HepG2 (cell line): Measurements from ENCODE around the gene IFNLR1. TPM values are rescaled to one million over a fixed set of nuclear protein-coding genes. Genes with fewer than 3 reads are reported as not detected.

Experiments used
- CSRNP2 ChIP-seq: sonication (generic); formaldehyde crosslinking; conservative IDR thresholded peaks from 2 replicates; pipeline ENCODE4 v1.8.0; 2022; ENCODE audit warnings: low read depth, missing genetic modification reagents
- ELK4 ChIP-seq: sonication (generic); formaldehyde crosslinking; IDR thresholded peaks from 2 replicates; pipeline ENCODE4 v1.9.0; 2021; ENCODE audit warnings: missing genetic modification reagents, borderline replicate concordance
- MXD3 ChIP-seq: IDR thresholded peaks from 2 replicates; pipeline ENCODE4 v1.6.1; 2016; ENCODE audit warnings: mild to moderate bottlenecking, missing biosample characterization, missing genetic modification reagents
- MYC ChIP-seq: sonication (generic); formaldehyde crosslinking; IDR thresholded peaks from 2 replicates; pipeline ENCODE4 v1.9.0; 2021; ENCODE audit warnings: missing genetic modification reagents, borderline replicate concordance
- NFIB ChIP-seq: sonication (generic); formaldehyde crosslinking; IDR thresholded peaks from 2 replicates; pipeline ENCODE4 v1.9.0; 2021; ENCODE audit warnings: missing genetic modification reagents, mild to moderate bottlenecking, borderline replicate concordance
- ZFX ChIP-seq: sonication (generic); formaldehyde crosslinking; IDR thresholded peaks from 2 replicates; pipeline ENCODE4 v1.4.0; 2020; ENCODE audit warnings: mild to moderate bottlenecking, low read depth, missing genetic modification reagents, moderate library complexity
- ZFY ChIP-seq: sonication (generic); formaldehyde crosslinking; IDR thresholded peaks from 2 replicates; pipeline ENCODE4 v1.4.0; 2020; ENCODE audit warnings: missing genetic modification reagents
- ZNF138 ChIP-seq: sonication (generic); formaldehyde crosslinking; IDR thresholded peaks from 2 replicates; pipeline ENCODE4 v1.5.0; 2020; ENCODE audit warnings: mild to moderate bottlenecking, low read depth, missing genetic modification reagents
- ZNF230 ChIP-seq: sonication (generic); formaldehyde crosslinking; IDR thresholded peaks from 2 replicates; pipeline ENCODE4 v1.4.0; 2020; ENCODE audit warnings: mild to moderate bottlenecking, missing genetic modification reagents
- ZNF34 ChIP-seq: sonication (generic); formaldehyde crosslinking; IDR thresholded peaks from 2 replicates; pipeline ENCODE4 v1.4.0; 2020; ENCODE audit warnings: mild to moderate bottlenecking, missing genetic modification reagents, borderline replicate concordance
- ZNF350 ChIP-seq: sonication (generic); formaldehyde crosslinking; IDR thresholded peaks from 2 replicates; pipeline ENCODE4 v1.4.0; 2020; ENCODE audit warnings: mild to moderate bottlenecking, low read depth, missing genetic modification reagents, borderline replicate concordance
- ZNF441 ChIP-seq: sonication (generic); formaldehyde crosslinking; IDR thresholded peaks from 2 replicates; pipeline ENCODE4 v1.7.0; 2021; ENCODE audit warnings: missing genetic modification reagents, borderline replicate concordance
- ZNF598 ChIP-seq: sonication (generic); formaldehyde crosslinking; IDR thresholded peaks from 2 replicates; pipeline ENCODE4 v1.5.1; 2020; ENCODE audit warnings: mild to moderate bottlenecking, missing genetic modification reagents, borderline replicate concordance
- ZNF7 ChIP-seq: IDR thresholded peaks from 2 replicates; pipeline ENCODE4 v1.6.1; 2016; ENCODE audit warnings: missing biosample characterization, missing genetic modification reagents
- ZNF709 ChIP-seq: sonication (generic); formaldehyde crosslinking; IDR thresholded peaks from 2 replicates; pipeline ENCODE4 v1.5.0; 2020; ENCODE audit warnings: mild to moderate bottlenecking, missing genetic modification reagents
- ZNF883 ChIP-seq: sonication (generic); formaldehyde crosslinking; IDR thresholded peaks from 2 replicates; pipeline ENCODE4 v1.5.1; 2020; ENCODE audit warnings: mild to moderate bottlenecking, missing genetic modification reagents; ENCODE audit errors: not compliant biosample characterization
- ZSCAN25 ChIP-seq: sonication (generic); formaldehyde crosslinking; IDR thresholded peaks from 2 replicates; pipeline ENCODE4 v1.8.0; 2022; ENCODE audit warnings: mild to moderate bottlenecking, missing genetic modification reagents
- polyA plus RNA-seq, 8 experiments: library from polyadenylated mRNA; depleted of rRNA in 3 of 8; stranded (reverse) in 7 of 8; unstranded in 1 of 8; fragments of >200 nt; fragmentation: Illumina TruSeq in 4 of 8; extraction: Trizol in 4 of 8; gene quantifications; 2 replicates each; pipeline versions ENCODE4 v1.2.1 to v1.2.3, GENCODE V29; 2011 to 2016; ENCODE audit warnings: low read depth in 4 of 8, missing spikeins in 1 of 8, mixed read lengths in 1 of 8; ENCODE audit not compliant: insufficient read depth in 1 of 8
- total RNA-seq, 5 experiments: library from RNA; depleted of rRNA; stranded (reverse); fragments of >200 nt; fragmentation: Illumina TruSeq; extraction: Trizol; gene quantifications; 2 replicates each; pipeline ENCODE4 v1.2.3, GENCODE V29; 2016; ENCODE audit warnings: low read depth in 1 of 5
- TF ChIP-seq, protein P1 (sequence below): sonication (generic); formaldehyde crosslinking; IDR thresholded peaks from 2 replicates; pipeline ENCODE4 v1.4.0; 2020; ENCODE audit warnings: missing genetic modification reagents

Gene IFNLR1
- total and polyA plus RNA-seq, 2 of the 13 experiments (the other 11 are each of a cell fraction or from before 2014, with no cell fraction given), result 3.8 to 8.5 TPM

DNA sequence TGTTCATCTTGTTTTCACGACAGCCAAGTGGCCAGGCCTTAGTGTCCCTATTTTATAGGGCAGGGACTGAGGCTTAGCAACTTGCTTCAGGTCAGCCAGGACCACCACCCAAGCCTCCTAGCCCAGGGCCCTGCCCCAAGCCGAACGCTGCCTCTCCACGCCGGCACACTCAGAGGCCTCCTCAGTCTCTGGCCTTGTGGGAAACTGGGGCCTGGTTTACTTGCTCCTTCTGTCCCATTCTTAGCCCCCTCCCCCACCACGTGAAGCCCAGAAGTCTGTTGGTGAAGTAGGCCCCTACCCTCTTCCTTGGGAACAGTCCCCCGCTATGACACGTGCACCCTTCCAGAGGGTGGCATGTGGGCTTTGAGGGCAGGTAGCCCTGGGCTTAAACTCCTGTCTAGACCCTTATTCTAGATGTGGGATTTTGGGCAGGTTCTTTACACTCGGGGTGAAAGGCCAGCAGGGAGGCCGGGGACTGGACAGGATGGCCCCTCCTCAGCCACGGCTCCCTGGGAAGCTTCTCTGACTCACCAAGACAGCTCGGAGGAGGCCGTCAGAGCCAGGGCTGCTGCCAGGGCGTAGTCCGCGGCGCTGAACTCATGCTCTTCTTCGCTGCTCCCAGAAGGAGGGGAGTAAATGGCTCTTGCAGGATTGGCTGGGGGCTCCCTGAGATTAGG, 79.5 kb downstream of the IFNLR1 start (continued):
- TF ChIP-seq ZNF350 (CRISPR knock-in tag), result 0 out of 2 replicates have a peak, but pooled peaks have one; percentile 3
- TF ChIP-seq ZFY, result peak; percentile 50
- no peak for TF ChIP-seq ZNF7 (CRISPR knock-in tag)
- peak; percentile 6; the same call in 1 of the 2 replicates for TF ChIP-seq ZNF598
- TF ChIP-seq, protein P1, sequence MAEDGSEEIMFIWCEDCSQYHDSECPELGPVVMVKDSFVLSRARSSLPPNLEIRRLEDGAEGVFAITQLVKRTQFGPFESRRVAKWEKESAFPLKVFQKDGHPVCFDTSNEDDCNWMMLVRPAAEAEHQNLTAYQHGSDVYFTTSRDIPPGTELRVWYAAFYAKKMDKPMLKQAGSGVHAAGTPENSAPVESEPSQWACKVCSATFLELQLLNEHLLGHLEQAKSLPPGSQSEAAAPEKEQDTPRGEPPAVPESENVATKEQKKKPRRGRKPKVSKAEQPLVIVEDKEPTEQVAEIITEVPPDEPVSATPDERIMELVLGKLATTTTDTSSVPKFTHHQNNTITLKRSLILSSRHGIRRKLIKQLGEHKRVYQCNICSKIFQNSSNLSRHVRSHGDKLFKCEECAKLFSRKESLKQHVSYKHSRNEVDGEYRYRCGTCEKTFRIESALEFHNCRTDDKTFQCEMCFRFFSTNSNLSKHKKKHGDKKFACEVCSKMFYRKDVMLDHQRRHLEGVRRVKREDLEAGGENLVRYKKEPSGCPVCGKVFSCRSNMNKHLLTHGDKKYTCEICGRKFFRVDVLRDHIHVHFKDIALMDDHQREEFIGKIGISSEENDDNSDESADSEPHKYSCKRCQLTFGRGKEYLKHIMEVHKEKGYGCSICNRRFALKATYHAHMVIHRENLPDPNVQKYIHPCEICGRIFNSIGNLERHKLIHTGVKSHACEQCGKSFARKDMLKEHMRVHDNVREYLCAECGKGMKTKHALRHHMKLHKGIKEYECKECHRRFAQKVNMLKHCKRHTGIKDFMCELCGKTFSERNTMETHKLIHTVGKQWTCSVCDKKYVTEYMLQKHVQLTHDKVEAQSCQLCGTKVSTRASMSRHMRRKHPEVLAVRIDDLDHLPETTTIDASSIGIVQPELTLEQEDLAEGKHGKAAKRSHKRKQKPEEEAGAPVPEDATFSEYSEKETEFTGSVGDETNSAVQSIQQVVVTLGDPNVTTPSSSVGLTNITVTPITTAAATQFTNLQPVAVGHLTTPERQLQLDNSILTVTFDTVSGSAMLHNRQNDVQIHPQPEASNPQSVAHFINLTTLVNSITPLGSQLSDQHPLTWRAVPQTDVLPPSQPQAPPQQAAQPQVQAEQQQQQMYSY (CRISPR knock-in tag), result no peak
- TF ChIP-seq ELK4, result no peak
- TF ChIP-seq ZNF230 (CRISPR knock-in tag), result no peak
- TF ChIP-seq MXD3, result 0 out of 2 replicates have a peak, but pooled peaks have one; percentile 16
- TF ChIP-seq ZSCAN25 (CRISPR knock-in tag), result no peak
- TF ChIP-seq MYC (CRISPR knock-in tag), result peak; percentile 18; the same call in 1 of the 2 replicates
- 0 out of 2 replicates have a peak, but pooled peaks have one; percentile 46 for TF ChIP-seq ZNF138 (CRISPR knock-in tag)
- no peak for TF ChIP-seq CSRNP2
- 0 out of 2 replicates have a peak, but pooled peaks have one; percentile 40 for TF ChIP-seq ZNF709 (CRISPR knock-in tag)
- TF ChIP-seq ZFX (CRISPR knock-in tag), result peak; percentile 69
- TF ChIP-seq ZNF441, result 0 out of 2 replicates have a peak, but pooled peaks have one; percentile 60
- TF ChIP-seq NFIB (CRISPR knock-in tag), result no peak
- TF ChIP-seq ZNF883, result peak; percentile 44
- TF ChIP-seq ZNF34, result no peak
